HFFc6 (cell line): ENCODE data around the gene TBXAS1. TPM values are rescaled to one million over a fixed set of nuclear protein-coding genes. Genes with fewer than 3 reads are reported as not detected.

Source experiments
- DNase-seq: peaks from one replicate; pipeline ENCODE4 v3.0.0-alpha.2; 2018
- H3K27ac Mint-ChIP-seq: 2 replicates; pipeline ENCODE4 v1.8.0; 2020; ENCODE audit warnings: mild to moderate bottlenecking, mixed read lengths
- H3K27me3 Mint-ChIP-seq: 2 replicates; pipeline ENCODE4 v1.8.0; 2021; ENCODE audit warnings: mild to moderate bottlenecking, moderate library complexity, mixed read lengths; ENCODE audit not compliant: insufficient read depth
- H3K36me3 Mint-ChIP-seq: 2 replicates; pipeline ENCODE4 v1.8.0; 2021; ENCODE audit warnings: low read depth, mixed read lengths
- H3K4me1 Mint-ChIP-seq: 2 replicates; pipeline ENCODE4 v1.8.0; 2020; ENCODE audit warnings: low read depth, mixed read lengths
- H3K4me3 Mint-ChIP-seq: 2 replicates; pipeline ENCODE4 v1.8.0; 2020; ENCODE audit warnings: mild to moderate bottlenecking, moderate library complexity, mixed read lengths
- H3K9me3 Mint-ChIP-seq: 2 replicates; pipeline ENCODE4 v1.8.0; 2020; ENCODE audit warnings: mild to moderate bottlenecking, mixed read lengths
- CTCF ChIP-seq: fragments of 200-600 bp; sonication (generic); IDR thresholded peaks from 2 replicates; pipeline ENCODE4 v1.5.0; 2021; ENCODE audit warnings: antibody characterized with exemption, mild to moderate bottlenecking
- total RNA-seq, 6 experiments: library from RNA; stranded (reverse); fragmentation: NEBNext Ultra II Directional; extraction: Animal tissue kit (Norgen Biotek cat#: 25700); gene quantifications; 2 replicates in 1 of 6; 3 replicates in 5 of 6; pipeline ENCODE4 v1.2.3, GENCODE V29; 2021

Gene TBXAS1
- total RNA-seq, 6 experiments from 2014 or later, result 0.47 to 1.8 (median 1.0) TPM

DNA sequence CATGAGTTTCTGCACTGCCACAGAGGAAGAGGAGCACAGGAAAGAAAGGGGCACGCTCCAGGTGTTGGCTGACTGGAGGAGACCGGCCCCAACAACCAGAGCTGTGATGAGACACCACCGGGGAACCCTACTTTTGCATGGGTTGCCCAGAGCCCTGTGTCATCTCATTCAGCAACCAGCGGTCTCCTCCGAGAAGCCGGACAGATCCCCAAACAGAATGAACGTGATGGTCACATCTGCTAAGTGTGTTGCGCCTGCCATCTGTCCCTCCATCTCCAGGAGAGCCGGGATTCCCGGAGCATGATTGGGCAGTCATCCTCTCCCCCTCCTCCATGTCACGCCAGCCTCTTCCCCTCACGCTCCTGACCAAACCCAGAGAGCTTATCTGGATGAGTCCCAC is 210.8 kb downstream of the TBXAS1 start:
- H3K4me1 Mint-ChIP-seq, result peaks cover 50% of the 10 kb centered on the region
- H3K36me3 Mint-ChIP-seq, result peaks cover 14% of the 10 kb centered on the region
- TF ChIP-seq CTCF, result no peak
- no peak overlapping the region for H3K27ac Mint-ChIP-seq
- no peak for DNase-seq
- H3K9me3 Mint-ChIP-seq, result no peaks in the 10 kb centered on the region
- H3K4me3 Mint-ChIP-seq, result no peak overlapping the region
- peaks cover 1% of the 10 kb centered on the region; the same call in 1 of the 2 replicates for H3K27me3 Mint-ChIP-seq

- no peak for TF ChIP-seq CTCF
- Mint-ChIP-seq H3K4me3 (no peak overlapping the region; the same call in 1 of the 2 replicates), H3K4me1 (peaks cover 31% of the 10 kb centered on the region), H3K27ac (no peak overlapping the region), H3K9me3 (no peaks in the 10 kb centered on the region), H3K36me3 (peaks cover 14% of the 10 kb centered on the region), H3K27me3 (peaks cover 1% of the 10 kb centered on the region; the same call in 1 of the 2 replicates)
- DNase-seq, result no peak
Observed at GRCh38 chr7:140041659-140042385, 212.8 kb downstream of the TBXAS1 start.

DNA sequence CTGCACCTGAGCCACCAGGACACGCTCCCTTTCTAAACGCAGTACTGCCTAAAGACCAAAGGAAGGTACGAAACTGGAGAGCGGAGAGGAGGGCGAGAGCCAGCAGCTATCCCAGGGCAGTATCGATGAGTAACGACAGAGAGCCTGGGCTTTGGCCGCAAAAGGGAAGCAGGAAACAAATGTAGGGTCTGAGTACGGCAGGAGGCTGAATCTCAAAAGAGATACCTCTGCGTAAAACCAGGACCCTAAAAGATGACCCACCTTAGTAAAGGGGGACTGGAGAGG is 213.3 kb downstream of the TBXAS1 start:
- Mint-ChIP-seq H3K27ac (no peak overlapping the region), H3K9me3 (no peaks in the 10 kb centered on the region), H3K27me3 (peaks cover 1% of the 10 kb centered on the region; the same call in 1 of the 2 replicates), H3K4me3 (no peak overlapping the region; the same call in 1 of the 2 replicates), H3K4me1 (peaks cover 30% of the 10 kb centered on the region), H3K36me3 (peaks cover 14% of the 10 kb centered on the region)
- no peak for DNase-seq
- no peak for TF ChIP-seq CTCF

- no peak overlapping the region for H3K4me3 Mint-ChIP-seq
- TF ChIP-seq CTCF, result no peak
- peaks cover 21% of the 10 kb centered on the region for H3K4me1 Mint-ChIP-seq
- H3K27me3 Mint-ChIP-seq, result no peaks in the 10 kb centered on the region
- no peaks in the 10 kb centered on the region for H3K9me3 Mint-ChIP-seq
- no peak for DNase-seq
- H3K36me3 Mint-ChIP-seq, result peaks cover 10% of the 10 kb centered on the region
- H3K27ac Mint-ChIP-seq, result no peak overlapping the region
Observed at GRCh38 chr7:140044251-140044650, 215.2 kb downstream of the TBXAS1 start.

DNA sequence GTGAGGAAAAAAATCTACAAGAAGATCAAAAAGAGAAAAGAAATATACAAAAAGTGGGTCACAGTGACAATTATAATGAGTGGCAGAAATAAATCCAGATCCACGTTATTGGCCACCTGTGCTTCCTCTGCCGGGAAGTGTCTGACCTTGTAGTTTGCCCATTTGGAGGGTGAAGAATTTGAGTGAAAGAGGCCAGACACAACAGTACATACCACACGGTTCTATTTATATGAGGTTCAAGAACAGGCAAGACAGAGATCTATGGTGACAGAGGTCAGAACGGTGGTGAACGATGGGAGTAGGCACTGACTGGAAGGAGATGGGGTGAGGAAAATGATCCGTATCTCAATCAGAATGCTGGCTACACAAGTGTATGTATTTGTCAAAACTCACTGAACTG is 216.6 kb downstream of the TBXAS1 start:
- Mint-ChIP-seq H3K27me3 (no peaks in the 10 kb centered on the region), H3K36me3 (peaks cover 10% of the 10 kb centered on the region), H3K27ac (no peak overlapping the region), H3K4me1 (peaks cover 21% of the 10 kb centered on the region), H3K9me3 (no peaks in the 10 kb centered on the region), H3K4me3 (no peak overlapping the region)
- no peak for DNase-seq
- no peak for TF ChIP-seq CTCF
